GM18951 (cell line): Measurements from ENCODE around the gene SOX5.

Experiments used
- POLR2A ChIP-seq: IDR thresholded peaks from 4 replicates; pipeline ENCODE4 v1.6.1; 2011; ENCODE audit warnings: mild to moderate bottlenecking; ENCODE audit not compliant: insufficient read length, insufficient read depth; ENCODE audit errors: extremely low read depth
- in situ Hi-C: fragments of 300-500 bp; cut with MboI; formaldehyde crosslinking; loops from one replicate; pipeline ENCODE4 v1.12.0; 2022; ENCODE audit warnings: low sequenced_read_pairs, mixed read lengths, inconsistent platforms; ENCODE audit not compliant: unreplicated experiment

SOX5 gene

GRCh38 chr12:23640754-23641153 lies 308.7 kb downstream of the SOX5 start:
- in situ Hi-C loops = no loop called here

GRCh38 chr12:23634344-23634743 lies 315.1 kb downstream of the SOX5 start:
- in situ Hi-C loops = no loop called here
- TF ChIP-seq POLR2A = no peak

More at GRCh38 chr12:23640754-23641153, 308.7 kb downstream of the SOX5 start:
- no peak for TF ChIP-seq POLR2A

- in situ Hi-C loops = no loop called here
- TF ChIP-seq POLR2A = no peak
Measured at GRCh38 chr12:23631786-23632377, 317.6 kb downstream of the SOX5 start.

- in situ Hi-C loops = no loop called here
- no peak for TF ChIP-seq POLR2A
Measured at GRCh38 chr12:23630524-23630923, 318.9 kb downstream of the SOX5 start.

- in situ Hi-C loops = no loop called here
- TF ChIP-seq POLR2A = no peak
Measured at GRCh38 chr12:23628806-23629205, 320.7 kb downstream of the SOX5 start.

- in situ Hi-C loops = no loop called here
- no peak for TF ChIP-seq POLR2A
Measured at GRCh38 chr12:23626791-23627190, 322.7 kb downstream of the SOX5 start.

- no peak for TF ChIP-seq POLR2A
- in situ Hi-C loops = no loop called here
Measured at GRCh38 chr12:23621900-23622299, 327.6 kb downstream of the SOX5 start.

- no peak for TF ChIP-seq POLR2A
- in situ Hi-C loops = no loop called here
Measured at GRCh38 chr12:23618718-23619117, 330.8 kb downstream of the SOX5 start.

- in situ Hi-C loops = no loop called here
Measured at GRCh38 chr12:23617749-23618148, 331.7 kb downstream of the SOX5 start.

GRCh38 chr12:23614280-23614679 lies 335.2 kb downstream of the SOX5 start:
- TF ChIP-seq POLR2A = no peak
- in situ Hi-C loops = no loop called here

More at GRCh38 chr12:23617749-23618148, 331.7 kb downstream of the SOX5 start:
- TF ChIP-seq POLR2A = no peak

- TF ChIP-seq POLR2A = no peak
- in situ Hi-C loops = no loop called here
Measured at GRCh38 chr12:23611320-23611719, 338.1 kb downstream of the SOX5 start.

- in situ Hi-C loops = no loop called here
- TF ChIP-seq POLR2A = no peak
Measured at GRCh38 chr12:23600919-23601318, 348.6 kb downstream of the SOX5 start.

GRCh38 chr12:23596568-23596967 lies 352.9 kb downstream of the SOX5 start:
- in situ Hi-C loops = no loop called here
- TF ChIP-seq POLR2A = no peak

GRCh38 chr12:23587833-23588559 lies 361.5 kb downstream of the SOX5 start:
- no peak for TF ChIP-seq POLR2A
- in situ Hi-C loops = no loop called here
